DMS79 (cell line): ENCODE measurements around the gene SRC.
A peak's percentile ranks its signal among the peaks of the same experiment; 100 is the strongest.

Source experiments
- DNase-seq: peaks from one replicate; lab custom pipeline; 2025; lab: John Stamatoyannopoulos, UW

Gene SRC

GRCh38 chr20:37382482-37383120 lies 36.7 kb downstream of the SRC start:
- DNase-seq: no peak

DNA sequence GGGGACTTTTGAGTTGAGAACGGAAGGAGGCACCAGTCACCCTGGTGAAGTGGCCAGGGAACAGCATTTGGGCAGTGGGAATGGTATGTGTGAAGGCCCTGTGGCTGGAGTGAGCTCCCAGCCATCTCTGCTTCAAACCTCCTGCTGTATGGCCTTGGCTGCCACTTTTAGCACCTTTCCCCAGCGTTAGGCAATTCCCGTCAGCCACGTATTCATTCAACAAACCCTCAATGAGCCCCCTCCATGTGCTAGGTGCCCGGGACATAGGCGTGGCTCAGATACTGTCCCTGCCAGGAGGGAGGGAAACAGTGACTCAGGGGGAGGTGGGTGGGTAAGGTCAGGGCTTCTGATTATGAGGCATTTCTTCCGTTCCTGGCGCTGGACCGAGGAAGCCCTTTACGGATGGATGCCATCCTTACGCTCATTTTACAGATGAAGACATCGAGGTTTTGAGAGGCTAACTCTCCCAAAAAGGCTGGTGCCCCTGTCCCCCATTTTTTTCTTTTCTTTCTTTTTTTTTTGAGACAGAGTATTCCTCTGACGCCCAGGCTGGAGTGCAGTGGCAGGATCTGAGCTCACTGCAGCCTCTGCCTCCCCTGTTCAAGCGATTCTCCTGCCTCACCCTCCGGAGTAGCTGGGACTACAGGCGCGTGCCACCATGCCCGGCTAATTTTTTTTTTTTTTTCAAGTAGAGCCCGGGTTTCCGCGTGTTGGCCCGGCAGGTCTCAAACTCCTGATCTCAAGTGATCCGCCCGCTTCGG lies 37.5 kb downstream of the SRC start:
- no peak for DNase-seq

GRCh38 chr20:37384683-37385174 lies 38.8 kb downstream of the SRC start:
- DNase-seq: no peak

- no peak for DNase-seq
These were observed 39.2 kb downstream of the SRC start for GRCh38 chr20:37385176-37385575.

GRCh38 chr20:37385659-37386504 lies 39.9 kb downstream of the SRC start:
- no peak for DNase-seq

- DNase-seq: no peak
These were observed 40.7 kb downstream of the SRC start for GRCh38 chr20:37386505-37387251.

DNA sequence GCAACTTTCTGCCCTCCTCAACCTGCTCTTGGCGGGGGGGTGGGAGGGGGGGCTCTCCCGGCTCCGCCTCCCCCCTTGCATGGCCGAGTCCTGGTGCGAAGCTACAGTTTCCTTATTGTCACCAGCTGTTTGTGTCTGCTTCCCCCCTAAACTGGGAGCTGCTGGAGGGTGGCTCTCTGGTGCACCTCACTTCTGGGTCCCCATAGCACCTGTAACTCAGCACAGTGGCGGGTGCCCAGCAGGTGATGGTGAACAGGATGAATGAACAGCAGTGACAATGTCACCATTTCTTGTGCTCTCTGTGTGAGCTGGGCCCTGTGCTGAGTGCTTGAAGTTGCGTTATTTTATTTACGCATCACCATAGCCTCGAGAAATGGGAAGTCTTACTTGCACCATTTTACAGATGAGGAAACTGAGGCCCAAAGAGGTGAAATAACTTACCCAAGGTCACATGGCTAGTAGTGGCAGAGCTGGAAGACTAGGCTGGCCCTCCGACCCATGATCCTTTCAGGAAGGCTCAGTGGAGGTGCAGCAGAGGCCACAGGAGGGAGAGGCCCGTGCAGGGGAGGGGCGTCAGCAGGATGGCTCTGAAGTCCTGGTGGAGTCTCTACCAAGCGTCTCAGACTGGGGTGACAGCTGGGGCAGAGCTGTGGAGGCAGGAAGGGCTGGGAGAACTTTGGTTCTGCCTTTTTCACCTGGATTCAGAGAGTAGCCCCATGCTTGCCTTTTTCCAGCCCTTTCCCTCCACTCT lies 41.8 kb downstream of the SRC start:
- DNase-seq: no peak

GRCh38 chr20:37388831-37389230 lies 42.9 kb downstream of the SRC start:
- no peak for DNase-seq

DNA sequence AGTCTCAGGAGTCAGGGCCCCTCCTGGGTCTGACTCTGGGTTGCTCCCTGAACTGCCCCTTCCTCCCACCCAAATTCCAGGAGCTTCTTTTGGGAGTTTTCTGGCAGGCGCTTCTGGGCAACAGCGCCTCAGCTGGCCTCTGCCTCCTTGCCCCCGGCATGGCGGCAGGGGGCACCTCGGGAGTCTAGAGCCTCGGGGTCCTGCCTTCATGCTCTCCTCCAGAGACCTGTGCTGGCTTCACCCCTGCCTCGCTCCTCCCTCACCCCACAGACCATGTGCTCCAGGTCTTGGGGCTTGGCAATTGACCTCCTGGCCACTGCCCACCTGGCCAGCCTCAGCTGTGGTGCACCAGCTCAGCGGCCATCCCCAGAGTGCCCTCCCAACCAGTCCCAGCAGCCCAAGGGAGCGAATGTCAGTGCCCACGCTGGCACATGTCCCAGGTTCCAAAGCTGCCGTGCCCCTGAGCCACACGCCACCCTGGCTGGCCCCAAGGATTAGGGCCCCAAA lies 43.4 kb downstream of the SRC start:
- no peak for DNase-seq

DNA sequence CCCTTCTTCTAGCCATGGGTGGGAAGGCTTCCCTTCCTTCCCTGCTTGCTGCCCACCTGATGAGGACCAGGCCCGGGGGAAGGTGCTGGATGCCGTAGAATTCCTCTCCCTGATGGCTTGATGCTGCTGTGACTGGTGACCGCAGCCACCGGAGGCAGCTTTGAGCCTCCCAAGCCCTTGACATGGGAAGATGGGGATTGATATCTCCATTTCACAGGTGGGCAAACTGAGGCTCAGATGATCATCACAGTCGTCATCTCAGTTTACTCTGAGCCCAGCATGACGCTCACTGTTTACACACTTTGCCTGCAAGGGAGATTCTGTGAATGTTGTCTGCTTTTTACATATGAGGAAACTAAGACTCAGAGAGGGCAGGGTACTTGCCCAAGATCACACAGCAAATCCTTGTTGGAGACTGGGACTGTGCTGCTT lies 43.9 kb downstream of the SRC start:
- no peak for DNase-seq

DNA sequence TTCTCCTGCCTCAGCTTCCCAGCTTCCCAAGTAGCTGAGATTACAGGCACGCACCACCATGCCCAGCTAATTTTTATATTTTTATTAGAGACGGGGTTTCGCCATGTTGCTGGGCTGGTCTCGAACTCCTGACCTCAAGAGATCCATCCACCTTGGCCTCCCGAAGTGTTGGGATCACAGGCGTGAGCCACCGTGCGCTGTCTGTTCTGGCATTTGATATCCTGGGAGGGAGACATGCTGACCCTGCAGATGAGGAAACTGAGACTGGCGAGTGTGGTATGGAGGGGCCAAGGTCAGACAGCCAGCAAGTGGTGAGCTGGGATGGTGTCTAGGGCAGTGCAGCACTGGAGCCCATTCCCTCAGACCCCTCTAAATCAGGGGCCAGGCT lies 44.6 kb downstream of the SRC start:
- DNase-seq: no peak

- DNase-seq: no peak
These were observed 45.1 kb downstream of the SRC start for GRCh38 chr20:37390891-37391525.

- DNase-seq: no peak
These were observed 46.7 kb downstream of the SRC start for GRCh38 chr20:37392441-37393195.

- no peak for DNase-seq
These were observed 47.4 kb downstream of the SRC start for GRCh38 chr20:37393196-37393862.

- no peak for DNase-seq
These were observed 48.1 kb downstream of the SRC start for GRCh38 chr20:37393863-37394542.

- peak; percentile 50 for DNase-seq
These were observed 48.8 kb downstream of the SRC start for GRCh38 chr20:37394543-37395409.

DNA sequence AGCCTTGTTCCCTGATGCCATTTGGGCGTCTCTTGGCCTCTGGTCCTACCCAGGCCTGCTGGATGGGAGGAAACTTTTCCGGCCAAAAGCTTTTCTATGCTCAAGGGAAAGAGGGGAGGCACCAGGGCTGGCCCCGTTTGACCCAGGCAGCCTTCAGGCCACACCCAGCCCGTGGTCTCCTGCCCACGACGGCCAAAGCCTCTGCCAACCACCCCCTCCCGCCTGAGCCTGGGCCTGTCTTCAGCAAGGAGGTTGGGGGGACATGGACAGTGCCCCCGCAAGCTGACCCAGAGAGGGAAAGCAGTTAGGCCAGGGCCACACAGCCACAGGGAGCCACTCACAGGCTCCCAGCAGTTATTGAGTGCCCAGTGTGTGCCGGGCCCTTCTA lies 49.5 kb downstream of the SRC start:
- no peak for DNase-seq
